ENCODE results near the gene PPM1D. TPM values are rescaled to one million over a fixed set of nuclear protein-coding genes. Genes with fewer than 3 reads are reported as not detected.

Gene PPM1D
- total and polyA plus RNA-seq, 2 of the 13 experiments (the other 11 are each of a cell fraction or from before 2014, with no cell fraction given): 8.0 to 26.2 TPM

GRCh38 chr17:60618854-60619526 is 19.0 kb downstream of the PPM1D start:
- DNase-seq (ENCODE audit: low spot score): no peak
- TF ChIP-seq CEBPB (IDR thresholded peaks at IDR 0.05; ENCODE audit: borderline replicate concordance, low read depth, low read length): no peak
- no peak for TF ChIP-seq PHF20 (CRISPR knock-in tag; IDR thresholded peaks at IDR 0.05)
- TF ChIP-seq TARDBP (CRISPR knock-in tag; IDR thresholded peaks at IDR 0.05): no peak
- no peak for TF ChIP-seq TBP (CRISPR knock-in tag; IDR thresholded peaks at IDR 0.05)
- TF ChIP-seq MAF1 (CRISPR knock-in tag; IDR thresholded peaks at IDR 0.05; ENCODE audit: borderline replicate concordance): no peak
- no peak for TF ChIP-seq TEAD3 (CRISPR knock-in tag; optimal IDR thresholded peaks at IDR 0.05; ENCODE audit: borderline replicate concordance)
- TF ChIP-seq TCF12 (IDR thresholded peaks at IDR 0.05): no peak
- TF ChIP-seq TCF12 (CRISPR knock-in tag; IDR thresholded peaks at IDR 0.05): no peak
- TF ChIP-seq TRIM24 (CRISPR knock-in tag; IDR thresholded peaks at IDR 0.05): no peak
- no peak for TF ChIP-seq ZNF570 (CRISPR knock-in tag; IDR thresholded peaks at IDR 0.05; ENCODE audit: borderline replicate concordance)
- TF ChIP-seq ZBTB39 (CRISPR knock-in tag; IDR thresholded peaks at IDR 0.05): no peak
- no peak for TF ChIP-seq POLR2G (IDR thresholded peaks at IDR 0.05; ENCODE audit: low read depth, low read length)
- TF ChIP-seq ATF3 (CRISPR knock-in tag; IDR thresholded peaks at IDR 0.05): no peak
- TF ChIP-seq MYPOP (CRISPR knock-in tag; IDR thresholded peaks at IDR 0.05): no peak
- TF ChIP-seq HNF1A (IDR thresholded peaks at IDR 0.05; ENCODE audit: low read depth): no peak
- no peak for TF ChIP-seq HNF1A (CRISPR knock-in tag; IDR thresholded peaks at IDR 0.05; ENCODE audit: borderline replicate concordance)
- no peak for TF ChIP-seq ZNF703 (CRISPR knock-in tag; IDR thresholded peaks at IDR 0.05; ENCODE audit: borderline replicate concordance)
- no peak for TF ChIP-seq HMG20A (CRISPR knock-in tag; IDR thresholded peaks at IDR 0.05; ENCODE audit: borderline replicate concordance)

More at GRCh38 chr17:60618854-60619526, 19.0 kb downstream of the PPM1D start:
- H3K79me2 ChIP-seq (ENCODE audit: insufficient read depth, low read length): peaks cover 93% of the 10 kb centered on the region
- H3K9ac ChIP-seq (ENCODE audit: insufficient read depth, low read depth, low read length): no peak overlapping the region
- no peak overlapping the region for H3K4me2 ChIP-seq (ENCODE audit: low read depth, low read length)
- ChIA-PET POLR2A (no interaction called here), CTCF (ENCODE audit: low intra/inter-chr PET ratio, low total read pairs) (no interaction called here)
- H3K27ac ChIP-seq (ENCODE audit: extremely low read length, insufficient read depth, low read length): no peak overlapping the region
- in situ Hi-C loops (cut with HindIII; ENCODE audit: extremely low pct_ligation_motif_present, low pct_unique_long_range_greater_than_20kb): no loop called here
- BruUV-seq (replicated peaks): no TSS peak
- H3K4me3 ChIP-seq (replicated peaks in 1 of 3; ENCODE audit: insufficient read depth in 1 of 3, low read depth in 2 of 3, low read length in 3 of 3): no peak overlapping the region
- no peaks in the 10 kb centered on the region for H3K27me3 ChIP-seq (ENCODE audit: control insufficient read depth in 1 of 2, insufficient read depth in 2 of 2, low read length in 2 of 2)
- H4K20me1 ChIP-seq (ENCODE audit: insufficient read depth, low read length): peaks cover 2% of the 10 kb centered on the region; the same call in 1 of the 2 replicates
- no peaks in the 10 kb centered on the region for H3K4me1 ChIP-seq (ENCODE audit: insufficient read depth, low read length)
- intact Hi-C loops (cut with micrococcal nuclease; ENCODE audit: unreplicated experiment): no loop called here
- FAIRE-seq (no peak), ATAC-seq (no peak)
- no peak overlapping the region for H2AFZ ChIP-seq (ENCODE audit: low read length)
- H3K9me3 ChIP-seq (ENCODE audit: low read length): no peaks in the 10 kb centered on the region
- 91% methylated on average over 3 of the region's 3 CpGs for WGBS (ENCODE audit: low lambda C conversion rate)
- peaks cover 6 to 18% of the 10 kb centered on the region in 2 experiments for H3K36me3 ChIP-seq (replicated peaks in 1 of 2; ENCODE audit: control insufficient read depth in 1 of 2, insufficient read depth in 2 of 2, low read length in 2 of 2)

Measured in HepG2 (cell line).